ENCODE data around the gene TNFRSF6B.

DNA sequence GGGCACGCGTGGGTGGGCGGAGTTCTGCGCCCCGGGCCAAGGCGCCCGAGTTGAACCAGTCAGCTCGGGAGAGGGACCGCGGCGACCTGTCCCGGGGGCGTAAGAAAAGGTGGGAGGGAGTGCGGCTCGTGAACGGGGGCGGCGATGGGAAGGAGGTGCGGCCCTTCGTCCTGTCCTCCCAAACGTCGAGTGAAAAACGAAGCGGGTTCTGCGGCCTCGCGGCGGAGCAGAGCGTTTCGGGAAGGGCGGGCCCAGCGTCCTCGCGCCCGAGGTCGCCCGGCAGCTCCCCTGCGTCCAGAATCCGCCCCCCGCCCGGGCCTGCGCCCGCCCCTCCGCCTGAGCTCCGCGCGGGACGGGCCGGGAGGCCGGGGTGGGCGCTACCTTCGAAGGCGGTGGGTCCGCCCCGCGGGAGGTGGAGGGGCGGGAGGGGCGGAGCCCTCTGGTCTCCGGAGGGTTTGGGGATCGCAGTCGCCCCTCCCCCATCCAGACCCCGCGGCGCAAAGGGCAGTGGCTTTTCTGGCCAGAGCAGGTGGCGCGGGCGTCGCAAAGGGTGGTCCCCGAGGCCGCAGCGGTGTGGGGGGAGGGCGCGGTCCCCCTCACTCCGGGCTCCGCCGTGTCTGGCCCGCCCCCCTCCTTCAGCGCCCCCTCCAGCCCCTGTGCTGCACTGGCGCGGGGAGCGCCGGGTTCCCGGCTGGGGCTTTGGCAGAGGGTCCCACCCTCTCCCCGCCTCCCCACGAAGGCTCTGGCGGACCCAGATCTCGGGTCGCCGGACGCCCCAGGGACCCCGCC, 44.1 kb upstream of the TNFRSF6B start:
- no peak for TF ChIP-seq POLR2A (IDR thresholded peaks at IDR 0.05; ENCODE audit: low read length)
- TF ChIP-seq GATA1 (IDR thresholded peaks at IDR 0.05; ENCODE audit: low read depth, low read length): no peak

Data from erythroblast (primary cell).